Endothelial cell of umbilical vein (primary cell): Measurements from ENCODE around the gene AK8.

Experiments
- CTCF ChIP-seq, 2 donors: IDR thresholded peaks; 1 replicate in 1 of 2; 2 replicates in 1 of 2; pipeline ENCODE4 v1.5.1; 2011; ENCODE audit warnings: low read length in 2 of 2, mild to moderate bottlenecking in 2 of 2, moderate library complexity in 2 of 2, control low read depth in 1 of 2, inconsistent platforms in 1 of 2, low read depth in 1 of 2; ENCODE audit not compliant: insufficient read depth in 1 of 2; ENCODE audit errors: extremely low read depth in 1 of 2
- EZH2 ChIP-seq: IDR thresholded peaks from 2 replicates; pipeline ENCODE4 v1.6.1; 2012; ENCODE audit warnings: borderline replicate concordance, low read depth, mild to moderate bottlenecking, moderate library complexity, low read length, inconsistent platforms; ENCODE audit not compliant: severe bottlenecking
- FOS ChIP-seq: IDR thresholded peaks from 2 replicates; pipeline ENCODE4 v1.6.1; 2011; ENCODE audit warnings: mild to moderate bottlenecking, low read length, moderate library complexity, borderline replicate concordance; ENCODE audit not compliant: insufficient read depth
- GATA2 ChIP-seq: IDR thresholded peaks from 2 replicates; pipeline ENCODE4 v1.7.0; 2011; ENCODE audit warnings: low read depth, mild to moderate bottlenecking, moderate library complexity, mixed read lengths, low read length; ENCODE audit not compliant: insufficient read length, insufficient read depth
- JUN ChIP-seq: IDR thresholded peaks from 2 replicates; pipeline ENCODE4 v1.6.1; 2011; ENCODE audit warnings: borderline replicate concordance, low read depth; ENCODE audit not compliant: insufficient read length, insufficient read depth
- MYC ChIP-seq: IDR thresholded peaks from one replicate; pipeline ENCODE4 v1.6.1; 2011; ENCODE audit warnings: mild to moderate bottlenecking, low read depth, low read length
- POLR2A ChIP-seq: IDR thresholded peaks from 2 replicates; pipeline ENCODE4 v1.6.1; 2012; ENCODE audit warnings: low read depth, mild to moderate bottlenecking, control low read depth, low read length
- POLR2AphosphoS5 ChIP-seq: IDR thresholded peaks from 2 replicates; pipeline ENCODE4 v1.6.1; 2012; ENCODE audit warnings: low read depth, mild to moderate bottlenecking, control low read depth, low read length, moderate library complexity; ENCODE audit not compliant: insufficient read depth

GRCh38 chr9:132698989-132699388 is 179.1 kb downstream of the AK8 start:
- no peak for TF ChIP-seq CTCF (IDR thresholded peaks at IDR 0.05; ENCODE audit: extremely low read depth in 1 of 2, insufficient read depth in 1 of 2, low read depth in 1 of 2, low read length in 2 of 2)
- TF ChIP-seq EZH2: no peak
- no peak for TF ChIP-seq MYC
- TF ChIP-seq POLR2A: no peak
- no peak for TF ChIP-seq JUN
- TF ChIP-seq POLR2AphosphoS5: no peak
- TF ChIP-seq FOS: no peak
- TF ChIP-seq GATA2: no peak
